HG03469 (cell line): ENCODE data around the gene PTH1R.
"Not testable (repeated sequence)": the region's sequence is repeated elsewhere in the genome, so short reads cannot be mapped to it uniquely, and the experiment has no call there.

Experiments
- ATAC-seq: cut with Tn5 transposase; IDR thresholded peaks from one replicate; pipeline ENCODE4 v1.9.1; 2021; ENCODE audit warnings: mild to moderate bottlenecking, moderate library complexity, moderate number of reproducible peaks; ENCODE audit not compliant: unreplicated experiment

Gene PTH1R

GRCh38 chr3:46909535-46910161 is 32.1 kb downstream of the PTH1R start:
- ATAC-seq: no peak

GRCh38 chr3:46910166-46910760 is 32.7 kb downstream of the PTH1R start:
- no peak for ATAC-seq

GRCh38 chr3:46910914-46911313 is 33.4 kb downstream of the PTH1R start:
- ATAC-seq: not testable (repeated sequence)

GRCh38 chr3:46912986-46913385 is 35.5 kb downstream of the PTH1R start:
- no peak for ATAC-seq

- no peak for ATAC-seq
Measured at GRCh38 chr3:46913644-46914043, 36.1 kb downstream of the PTH1R start.

- ATAC-seq: no peak
Measured at GRCh38 chr3:46914849-46915248, 37.3 kb downstream of the PTH1R start.

- ATAC-seq: no peak
Measured at GRCh38 chr3:46915297-46915822, 37.8 kb downstream of the PTH1R start.

GRCh38 chr3:46916278-46916677 is 38.8 kb downstream of the PTH1R start:
- ATAC-seq: no peak

GRCh38 chr3:46916799-46917198 is 39.3 kb downstream of the PTH1R start:
- no peak for ATAC-seq

GRCh38 chr3:46917257-46917656 is 39.7 kb downstream of the PTH1R start:
- ATAC-seq: no peak

GRCh38 chr3:46918202-46918601 is 40.7 kb downstream of the PTH1R start:
- no peak for ATAC-seq

- ATAC-seq: no peak
Measured at GRCh38 chr3:46918634-46919033, 41.1 kb downstream of the PTH1R start.

GRCh38 chr3:46921041-46921440 is 43.5 kb downstream of the PTH1R start:
- no peak for ATAC-seq

- no peak for ATAC-seq
Measured at GRCh38 chr3:46921871-46922271, 44.4 kb downstream of the PTH1R start.

- ATAC-seq: no peak
Measured at GRCh38 chr3:46922426-46922825, 44.9 kb downstream of the PTH1R start.

GRCh38 chr3:46922871-46923558 is 45.5 kb downstream of the PTH1R start:
- ATAC-seq: no peak

- no peak for ATAC-seq
Measured at GRCh38 chr3:46923559-46924350, 46.2 kb downstream of the PTH1R start.

GRCh38 chr3:46924921-46925584 is 47.5 kb downstream of the PTH1R start:
- no peak for ATAC-seq

GRCh38 chr3:46925585-46925934 is 48.0 kb downstream of the PTH1R start:
- no peak for ATAC-seq

- no peak for ATAC-seq
Measured at GRCh38 chr3:46926039-46926438, 48.5 kb downstream of the PTH1R start.

GRCh38 chr3:46926447-46926846 is 48.9 kb downstream of the PTH1R start:
- ATAC-seq: no peak
